Epithelial cell of esophagus (primary cell): Measurements from ENCODE around the gene PTPN3.
"Not testable (repeated sequence)": the region's sequence is repeated elsewhere in the genome, so short reads cannot be mapped to it uniquely, and the experiment has no call there.

ENCODE experiments used
- DNase-seq: peaks from one replicate; pipeline ENCODE4 v3.0.0; 2010; ENCODE audit warnings: low read depth
- H3K4me3 ChIP-seq: 2 replicates; pipeline ENCODE4 v1.5.1; 2011; ENCODE audit warnings: mild to moderate bottlenecking, low read length, control low read depth
- CTCF ChIP-seq: IDR thresholded peaks from 2 replicates; pipeline ENCODE4 v1.5.1; 2011; ENCODE audit warnings: low read depth, mild to moderate bottlenecking, low read length, control low read depth, inconsistent platforms; ENCODE audit not compliant: insufficient read depth; ENCODE audit errors: missing control alignments

PTPN3 gene, protein sequence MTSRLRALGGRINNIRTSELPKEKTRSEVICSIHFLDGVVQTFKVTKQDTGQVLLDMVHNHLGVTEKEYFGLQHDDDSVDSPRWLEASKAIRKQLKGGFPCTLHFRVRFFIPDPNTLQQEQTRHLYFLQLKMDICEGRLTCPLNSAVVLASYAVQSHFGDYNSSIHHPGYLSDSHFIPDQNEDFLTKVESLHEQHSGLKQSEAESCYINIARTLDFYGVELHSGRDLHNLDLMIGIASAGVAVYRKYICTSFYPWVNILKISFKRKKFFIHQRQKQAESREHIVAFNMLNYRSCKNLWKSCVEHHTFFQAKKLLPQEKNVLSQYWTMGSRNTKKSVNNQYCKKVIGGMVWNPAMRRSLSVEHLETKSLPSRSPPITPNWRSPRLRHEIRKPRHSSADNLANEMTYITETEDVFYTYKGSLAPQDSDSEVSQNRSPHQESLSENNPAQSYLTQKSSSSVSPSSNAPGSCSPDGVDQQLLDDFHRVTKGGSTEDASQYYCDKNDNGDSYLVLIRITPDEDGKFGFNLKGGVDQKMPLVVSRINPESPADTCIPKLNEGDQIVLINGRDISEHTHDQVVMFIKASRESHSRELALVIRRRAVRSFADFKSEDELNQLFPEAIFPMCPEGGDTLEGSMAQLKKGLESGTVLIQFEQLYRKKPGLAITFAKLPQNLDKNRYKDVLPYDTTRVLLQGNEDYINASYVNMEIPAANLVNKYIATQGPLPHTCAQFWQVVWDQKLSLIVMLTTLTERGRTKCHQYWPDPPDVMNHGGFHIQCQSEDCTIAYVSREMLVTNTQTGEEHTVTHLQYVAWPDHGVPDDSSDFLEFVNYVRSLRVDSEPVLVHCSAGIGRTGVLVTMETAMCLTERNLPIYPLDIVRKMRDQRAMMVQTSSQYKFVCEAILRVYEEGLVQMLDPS

GRCh38 chr9:109498195-109499092 is at the start of gene PTPN3:
PTPN3 (minus strand) TSS chr9:109498307; CDS start chr9:109463434, 34,873 bp downstream.
- peak within 1 kb of the TSS; percentile 60 for H3K4me3 ChIP-seq
- no peak for TF ChIP-seq CTCF
- peak; percentile 63 for DNase-seq

DNA sequence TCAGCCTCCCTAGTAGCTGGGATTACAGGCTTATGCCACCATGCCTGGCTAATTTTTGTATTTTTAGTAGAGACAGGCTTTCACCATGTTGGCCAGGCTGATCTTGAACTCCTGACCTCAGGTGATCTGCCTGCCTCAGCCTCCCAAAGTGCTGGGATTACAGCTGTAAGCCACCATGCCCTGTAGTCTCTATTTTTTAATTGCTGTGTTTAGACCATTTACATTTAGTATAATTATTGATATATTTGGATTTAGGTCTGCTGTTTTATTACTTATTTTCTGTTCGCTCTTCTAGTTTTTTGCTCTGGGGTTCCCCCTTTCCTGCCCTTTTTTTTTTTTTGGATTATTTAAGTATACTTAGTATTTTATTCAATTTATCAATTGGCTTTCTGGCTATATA is 46.8 kb upstream of the PTPN3 start:
- H3K4me3 ChIP-seq, DNase-seq: not testable (repeated sequence)

- no peak for TF ChIP-seq CTCF
- DNase-seq: peak; percentile 17
- H3K4me3 ChIP-seq: no peak overlapping the region
Measured at GRCh38 chr9:109542922-109543321, 44.8 kb upstream of the PTPN3 start.

DNA sequence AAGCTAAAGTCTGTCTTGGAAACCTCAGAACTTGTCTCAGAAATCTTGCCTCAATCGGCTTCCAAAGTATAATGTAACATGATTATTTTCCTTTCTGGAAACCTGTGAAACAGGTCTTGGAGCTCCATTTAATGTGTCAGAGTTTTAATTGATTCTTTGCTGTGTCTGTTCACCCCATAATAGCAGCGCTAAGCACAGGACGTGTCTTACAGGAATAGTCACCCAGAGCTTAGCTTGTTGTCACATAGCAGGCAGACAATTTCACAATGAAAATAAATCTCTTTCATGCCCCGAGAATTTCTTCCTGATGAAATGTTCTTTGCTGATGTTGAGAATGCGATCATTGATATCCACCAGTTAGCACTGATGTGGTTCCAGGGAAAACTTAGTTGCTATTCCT is 40.2 kb upstream of the PTPN3 start:
- DNase-seq: peak; percentile 83
- H3K4me3 ChIP-seq: peak overlapping the region; percentile 17
- no peak for TF ChIP-seq CTCF

DNA sequence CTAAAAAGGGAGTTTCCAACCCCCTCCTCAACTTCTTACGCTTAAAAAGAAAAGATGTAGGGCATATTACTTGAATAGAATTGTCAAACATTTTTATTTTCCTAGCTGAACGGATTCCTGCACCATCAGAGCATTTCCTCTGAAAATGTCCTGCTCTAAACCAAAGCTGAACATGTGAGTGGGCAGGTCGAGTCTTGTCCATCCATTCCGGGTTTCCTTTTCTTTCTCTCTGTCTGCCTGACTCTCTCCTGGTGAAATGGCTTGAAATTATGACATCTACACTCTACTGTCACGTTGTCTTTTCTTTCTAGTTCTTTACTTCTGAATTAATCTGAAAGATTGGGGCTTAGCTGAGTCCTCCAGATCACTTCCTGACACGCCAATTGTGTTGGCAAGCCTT is 39.2 kb upstream of the PTPN3 start:
- no peak for TF ChIP-seq CTCF
- DNase-seq: peak; percentile 90
- no peak overlapping the region for H3K4me3 ChIP-seq

DNA sequence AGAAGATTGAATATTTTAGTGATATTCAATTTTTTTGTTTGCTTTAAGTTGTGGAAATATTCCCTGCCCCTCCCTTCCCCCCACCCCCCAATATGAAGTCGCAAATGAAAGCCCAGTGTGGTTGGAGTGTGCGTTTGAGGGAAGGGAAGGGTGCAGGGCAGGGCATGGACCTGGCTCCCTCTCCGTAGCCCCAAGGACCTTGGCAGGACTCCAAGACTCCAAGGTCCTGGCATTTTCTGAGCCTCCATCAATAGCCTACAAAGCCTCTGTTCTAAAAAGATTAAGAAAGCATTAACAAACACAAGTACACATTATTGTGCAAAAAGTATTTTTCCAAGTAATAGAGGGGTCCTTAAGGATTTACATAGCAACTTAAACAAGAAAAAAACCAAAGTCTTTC is 38.8 kb upstream of the PTPN3 start:
- TF ChIP-seq CTCF: no peak
- H3K4me3 ChIP-seq: no peak overlapping the region
- DNase-seq: no peak
